Renal cortical epithelial cell (primary cell): Measurements from ENCODE around the gene CAGE1. TPM values are rescaled to one million over a fixed set of nuclear protein-coding genes. Genes with fewer than 3 reads are reported as not detected.

ENCODE experiments used
- DNase-seq: peaks from one replicate; pipeline ENCODE4 v3.0.0-alpha.2; 2011; ENCODE audit warnings: low read depth
- total RNA-seq: library from RNA; depleted of rRNA; stranded (reverse); fragments of >200 nt; gene quantifications from 2 replicates; pipeline ENCODE4 v1.2.3, GENCODE V29; 2014

Gene CAGE1
- total RNA-seq, 1 donor from 2014 or later, result not detected

DNA sequence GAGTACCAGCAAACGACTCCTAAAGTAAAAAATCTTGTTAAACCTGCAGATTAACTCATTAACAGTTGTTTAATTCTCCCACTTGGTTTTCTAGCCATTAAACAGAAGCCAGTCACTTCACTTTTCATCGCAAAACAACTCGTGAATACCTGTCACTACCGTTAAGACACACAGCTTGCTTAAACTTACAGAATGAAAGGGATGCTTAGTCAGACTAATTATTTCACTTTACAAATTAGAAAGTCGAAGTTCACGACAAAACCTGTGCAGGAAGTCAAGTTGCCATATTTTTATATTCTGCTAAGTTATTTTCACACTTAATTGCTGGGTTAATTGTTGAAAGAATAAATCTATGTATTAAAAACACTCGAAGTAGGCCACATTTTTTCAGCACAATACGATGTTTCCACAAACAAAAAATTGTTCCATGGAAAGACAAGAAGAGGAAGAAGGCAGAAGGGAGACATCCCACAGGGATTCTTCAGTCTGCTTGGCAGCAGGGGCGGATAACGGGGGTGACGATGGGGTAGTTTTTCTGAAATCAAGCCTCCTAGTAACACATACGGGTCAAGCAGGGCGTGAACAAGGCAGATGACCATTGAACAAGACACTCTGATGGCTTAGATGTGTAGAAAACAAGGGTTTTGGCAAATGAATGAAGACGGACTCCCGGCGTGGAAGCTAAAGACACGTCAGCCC, 77.5 kb downstream of the CAGE1 start:
- peak; percentile 23 for DNase-seq

DNA sequence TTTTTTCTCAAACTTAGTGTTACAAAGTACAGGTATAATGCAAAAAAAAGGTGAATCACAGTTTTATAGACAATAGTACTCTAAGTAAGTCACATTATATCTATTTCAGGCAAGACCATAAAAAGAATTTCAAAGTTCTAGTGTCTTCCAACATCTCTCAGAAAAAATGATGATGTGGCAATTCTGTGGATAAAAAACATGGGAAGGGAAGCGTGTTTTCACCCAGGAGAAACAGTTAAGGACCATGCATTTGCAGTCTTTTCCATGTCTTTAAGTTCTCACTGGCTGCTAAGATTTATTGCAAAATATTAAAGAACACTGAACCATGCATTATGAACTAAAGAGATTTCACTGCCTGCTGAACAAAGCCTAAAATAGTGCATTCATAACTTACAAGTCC, 78.4 kb downstream of the CAGE1 start:
- no peak for DNase-seq

- no peak for DNase-seq
Observed at GRCh38 chr6:7309050-7309449, 80.5 kb downstream of the CAGE1 start.

GRCh38 chr6:7307533-7307932, 82.0 kb downstream of the CAGE1 start:
- DNase-seq, result no peak

GRCh38 chr6:7304821-7305220, 84.7 kb downstream of the CAGE1 start:
- DNase-seq, result no peak

DNA sequence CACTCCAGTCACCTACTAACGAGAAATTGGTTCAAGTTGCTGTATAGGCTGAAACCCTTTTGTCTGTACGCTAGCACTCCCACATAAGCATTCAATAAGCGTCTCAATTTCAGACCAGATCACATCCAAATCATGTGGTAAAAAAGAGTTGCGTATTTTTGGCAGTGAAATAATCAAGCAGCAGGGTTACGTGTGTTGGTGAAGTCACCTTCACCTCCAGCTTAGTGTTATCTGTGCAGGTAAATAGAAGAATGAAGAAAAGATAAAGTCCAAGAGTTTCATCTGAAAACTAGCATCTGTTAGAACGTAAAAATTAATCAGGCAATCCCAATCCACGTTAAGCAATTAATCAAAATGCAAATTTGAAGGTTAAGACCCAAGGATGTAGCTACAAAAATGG, 87.8 kb downstream of the CAGE1 start:
- DNase-seq, result no peak

GRCh38 chr6:7300926-7301325, 88.6 kb downstream of the CAGE1 start:
- no peak for DNase-seq

DNA sequence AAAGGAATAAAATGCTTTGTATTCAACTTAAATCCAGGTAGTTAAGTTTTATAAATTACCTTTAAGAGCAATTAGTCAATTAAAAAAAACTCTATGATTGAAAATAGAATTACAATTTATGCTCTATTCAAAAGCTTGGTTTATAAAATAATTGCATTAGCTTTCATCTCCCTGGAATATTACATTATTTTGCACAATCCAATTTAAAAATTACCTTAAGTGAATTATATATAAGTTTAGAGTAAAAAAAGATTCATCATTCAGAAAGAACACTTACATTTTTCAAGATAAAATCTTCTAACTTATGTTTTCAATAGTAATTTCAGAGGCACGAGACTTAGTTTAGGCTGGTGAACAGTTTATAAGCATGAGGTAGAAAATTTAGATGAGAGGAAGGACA, 91.4 kb downstream of the CAGE1 start:
- no peak for DNase-seq

- no peak for DNase-seq
Observed at GRCh38 chr6:7296602-7297001, 92.9 kb downstream of the CAGE1 start.

DNA sequence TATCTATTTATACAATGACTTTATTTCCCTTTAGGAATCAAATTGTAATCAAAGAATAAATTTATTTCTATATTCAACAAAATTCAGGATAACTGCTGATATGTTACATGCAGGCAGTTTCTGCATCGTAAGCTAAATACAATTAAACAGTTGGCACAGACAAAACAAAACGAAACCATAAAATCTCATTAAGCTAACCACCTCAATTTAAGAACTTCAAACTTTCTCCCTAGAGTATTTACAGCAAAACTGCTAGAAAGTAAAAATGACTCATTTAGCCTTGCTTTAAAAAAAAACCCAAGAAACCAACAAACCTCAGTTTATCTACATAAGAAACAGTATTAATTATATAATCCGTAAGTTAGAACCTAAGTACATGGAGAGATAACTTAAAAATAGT, 93.6 kb downstream of the CAGE1 start:
- DNase-seq, result no peak

- no peak for DNase-seq
Observed at GRCh38 chr6:7292596-7293255, 96.8 kb downstream of the CAGE1 start.

DNA sequence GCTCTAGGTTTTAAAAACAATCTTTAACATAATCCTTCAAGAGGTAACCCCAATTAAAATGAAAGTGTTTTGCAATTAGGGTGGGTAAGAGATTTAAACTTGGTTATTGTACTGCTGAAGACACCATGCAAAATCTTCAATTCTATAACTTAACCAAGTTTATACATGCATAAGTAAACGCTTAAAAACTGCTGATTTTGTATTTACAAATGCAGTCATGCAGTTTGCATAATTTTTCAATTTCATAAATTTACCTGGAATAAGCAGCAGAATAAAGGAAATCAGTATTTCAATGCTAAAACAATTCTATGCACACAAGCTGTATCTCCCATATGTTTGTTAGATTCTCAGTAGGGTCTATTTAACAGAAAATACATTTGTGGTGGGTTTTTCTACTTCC, 99.5 kb downstream of the CAGE1 start:
- no peak for DNase-seq

GRCh38 chr6:7285416-7285815, 104.1 kb downstream of the CAGE1 start:
- no peak for DNase-seq

DNA sequence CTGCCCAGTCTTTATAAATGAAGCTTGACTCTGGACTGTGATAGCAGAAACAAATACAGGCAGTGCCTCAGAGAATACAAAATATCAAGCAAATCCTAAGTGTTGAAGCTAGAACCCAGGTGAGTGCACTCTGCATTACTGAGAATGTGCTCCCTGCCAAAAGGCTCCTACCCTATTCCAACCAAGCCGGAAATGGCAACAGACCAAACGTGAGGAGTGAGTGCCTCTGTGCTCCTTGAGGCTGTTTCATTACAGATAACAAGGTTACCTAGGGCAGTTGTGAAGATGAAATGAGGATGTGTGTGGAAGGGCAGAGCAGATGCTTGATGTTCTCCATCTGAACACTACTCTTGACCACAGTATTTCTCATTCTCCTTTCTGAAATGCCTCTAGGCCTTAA, 105.9 kb downstream of the CAGE1 start:
- DNase-seq, result no peak

DNA sequence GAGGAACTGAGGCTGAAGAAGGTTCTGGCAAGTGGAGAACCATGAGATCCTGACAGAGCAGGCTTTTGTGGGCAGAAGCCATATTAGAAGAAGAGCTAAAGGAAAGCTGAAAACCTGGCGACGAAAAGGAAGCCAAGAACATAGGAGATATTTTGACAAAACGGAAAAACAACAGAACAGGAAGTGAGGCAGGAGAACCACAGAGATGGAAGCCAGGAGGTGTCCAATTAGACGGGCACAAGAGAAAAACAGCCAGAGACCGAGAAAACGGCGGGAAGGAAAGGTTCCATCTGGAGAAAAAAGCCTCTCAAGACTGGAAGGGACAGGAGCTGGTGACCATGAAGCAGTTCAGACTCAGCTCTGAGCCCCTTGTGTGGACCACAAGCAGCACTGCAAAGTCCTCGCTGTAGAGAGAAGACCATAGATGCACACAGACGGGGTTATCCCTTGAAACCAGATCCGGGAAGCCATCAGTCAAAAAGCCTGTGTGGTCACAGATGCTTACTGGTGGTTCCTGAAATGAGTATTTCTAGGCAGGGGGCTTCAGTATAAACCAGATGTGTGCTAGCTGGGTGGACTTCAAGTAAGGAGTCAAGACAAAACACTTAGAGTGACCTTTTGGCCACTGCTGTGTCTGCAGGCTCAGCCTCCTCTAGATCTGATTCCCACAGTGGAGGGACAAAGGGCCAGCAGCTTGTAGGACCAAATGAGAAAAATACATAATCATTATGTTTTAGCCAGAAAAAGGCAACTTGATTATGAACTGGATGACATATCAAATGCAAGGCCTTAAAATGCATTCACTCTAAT, 107.2 kb downstream of the CAGE1 start:
- no peak for DNase-seq

Other genes with a start within 250 kb of the CAGE1 start
- gene SSR1, start 76.5 kb downstream of the CAGE1 start, total RNA-seq, result 71.0 and 169 TPM in 2 replicates
- 10.4 and 16.9 TPM in 2 replicates for gene RIOK1, start 66 bp upstream of the CAGE1 start, total RNA-seq
- gene DSP, start 151.9 kb upstream of the CAGE1 start, total RNA-seq, result 104 and 173 TPM in 2 replicates
- gene SNRNP48, start 200.5 kb upstream of the CAGE1 start, total RNA-seq, result 12.7 and 14.1 TPM in 2 replicates